ENCODE data around the gene CUTA.

CUTA gene

DNA sequence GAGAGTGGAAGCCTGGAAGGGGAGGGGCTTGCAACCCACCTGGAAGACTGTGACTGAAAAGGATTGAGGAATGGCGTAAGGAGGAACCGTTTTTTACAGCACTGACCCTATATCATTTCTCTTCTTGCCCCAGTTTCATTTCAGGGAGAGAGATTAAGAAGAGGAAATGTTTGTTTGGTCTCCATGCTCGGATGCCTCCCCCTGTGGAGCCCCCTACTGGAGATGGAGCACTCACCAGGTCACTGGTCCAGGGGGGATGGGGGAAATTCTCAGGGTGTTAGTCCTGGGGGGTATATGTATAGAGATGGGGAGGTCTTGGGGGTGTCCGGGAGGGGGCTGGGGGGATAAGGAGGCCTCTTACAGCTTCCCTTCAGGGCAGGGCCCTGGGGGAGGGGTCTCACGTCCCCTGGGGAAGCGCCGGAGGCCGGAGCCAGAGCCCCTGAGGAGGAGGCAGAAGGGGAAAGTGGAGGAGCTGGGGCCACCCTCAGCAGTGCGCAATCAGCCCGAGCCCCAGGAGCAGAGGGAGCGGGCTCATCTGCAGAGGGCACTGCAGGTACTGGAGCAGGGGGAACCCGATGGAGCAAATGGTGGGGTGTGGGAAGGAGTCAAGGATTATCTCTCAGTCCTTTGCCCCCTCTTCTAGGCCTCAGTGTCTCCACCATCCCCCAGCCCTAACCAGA is 3.2 kb downstream of the CUTA start:
- Histone ChIP-seq H3K27me3 (replicated peaks; ENCODE audit: control insufficient read depth, insufficient read depth, low read length) (no peaks in the 10 kb centered on the region), H3K4me3 (replicated peaks; ENCODE audit: low read depth, low read length) (no peak overlapping the region), H3K36me3 (ENCODE audit: control insufficient read depth, insufficient read depth, low read length) (peaks cover 12% of the 10 kb centered on the region)
- DNase-seq (ENCODE audit: extremely low read depth, insufficient read length): no peak
- TF ChIP-seq, protein P1, sequence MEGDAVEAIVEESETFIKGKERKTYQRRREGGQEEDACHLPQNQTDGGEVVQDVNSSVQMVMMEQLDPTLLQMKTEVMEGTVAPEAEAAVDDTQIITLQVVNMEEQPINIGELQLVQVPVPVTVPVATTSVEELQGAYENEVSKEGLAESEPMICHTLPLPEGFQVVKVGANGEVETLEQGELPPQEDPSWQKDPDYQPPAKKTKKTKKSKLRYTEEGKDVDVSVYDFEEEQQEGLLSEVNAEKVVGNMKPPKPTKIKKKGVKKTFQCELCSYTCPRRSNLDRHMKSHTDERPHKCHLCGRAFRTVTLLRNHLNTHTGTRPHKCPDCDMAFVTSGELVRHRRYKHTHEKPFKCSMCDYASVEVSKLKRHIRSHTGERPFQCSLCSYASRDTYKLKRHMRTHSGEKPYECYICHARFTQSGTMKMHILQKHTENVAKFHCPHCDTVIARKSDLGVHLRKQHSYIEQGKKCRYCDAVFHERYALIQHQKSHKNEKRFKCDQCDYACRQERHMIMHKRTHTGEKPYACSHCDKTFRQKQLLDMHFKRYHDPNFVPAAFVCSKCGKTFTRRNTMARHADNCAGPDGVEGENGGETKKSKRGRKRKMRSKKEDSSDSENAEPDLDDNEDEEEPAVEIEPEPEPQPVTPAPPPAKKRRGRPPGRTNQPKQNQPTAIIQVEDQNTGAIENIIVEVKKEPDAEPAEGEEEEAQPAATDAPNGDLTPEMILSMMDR (IDR thresholded peaks at IDR 0.05; ENCODE audit: insufficient read depth, low read length, poor library complexity, severe bottlenecking): peak; percentile 54

DNA sequence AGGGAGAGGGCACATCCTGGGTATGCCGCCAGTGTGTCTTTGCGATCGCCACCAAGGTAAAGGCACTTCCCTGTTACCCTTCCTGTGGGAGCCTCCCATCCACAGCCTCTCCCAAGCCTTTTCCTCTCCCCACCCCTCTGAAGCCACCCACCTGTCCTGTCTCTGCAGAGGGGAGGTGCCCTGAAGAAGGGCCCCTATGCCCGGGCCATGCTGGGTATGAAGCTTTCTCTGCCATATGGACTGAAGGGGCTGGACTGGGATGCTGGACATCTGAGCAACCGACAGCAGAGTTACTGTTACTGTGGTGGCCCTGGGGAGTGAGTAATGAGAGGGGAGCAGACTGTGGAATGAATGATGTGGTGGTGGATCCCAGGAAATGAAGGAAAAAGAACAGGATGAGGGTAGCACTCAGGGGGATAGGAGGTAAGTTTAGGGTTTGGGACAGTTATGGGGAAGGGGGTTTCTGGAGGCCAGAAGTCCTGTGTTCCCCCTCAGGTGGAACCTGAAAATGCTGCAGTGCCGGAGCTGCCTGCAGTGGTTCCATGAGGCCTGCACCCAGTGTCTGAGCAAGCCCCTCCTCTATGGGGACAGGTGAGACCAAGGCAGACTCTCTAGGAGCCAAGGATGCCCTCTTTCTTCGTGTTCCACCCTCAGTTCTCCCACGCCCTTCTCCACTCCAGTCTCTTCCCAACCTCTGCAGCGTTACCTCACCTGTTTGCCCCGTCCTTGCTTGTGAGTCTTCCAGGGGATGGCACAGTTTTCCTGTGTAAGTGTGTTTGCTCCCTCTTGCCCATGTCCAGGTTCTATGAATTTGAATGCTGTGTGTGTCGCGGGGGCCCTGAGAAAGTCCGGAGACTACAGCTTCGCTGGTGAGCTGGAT is 4.4 kb downstream of the CUTA start:
- no peak overlapping the region for H3K4me3 ChIP-seq (replicated peaks; ENCODE audit: low read depth, low read length)
- DNase-seq (ENCODE audit: extremely low read depth, insufficient read length): no peak
- H3K36me3 ChIP-seq (ENCODE audit: control insufficient read depth, insufficient read depth, low read length): peaks cover 14% of the 10 kb centered on the region
- TF ChIP-seq, protein P1 (IDR thresholded peaks at IDR 0.05; ENCODE audit: insufficient read depth, low read length, poor library complexity, severe bottlenecking): no peak
- H3K27me3 ChIP-seq (replicated peaks; ENCODE audit: control insufficient read depth, insufficient read depth, low read length): no peaks in the 10 kb centered on the region

DNA sequence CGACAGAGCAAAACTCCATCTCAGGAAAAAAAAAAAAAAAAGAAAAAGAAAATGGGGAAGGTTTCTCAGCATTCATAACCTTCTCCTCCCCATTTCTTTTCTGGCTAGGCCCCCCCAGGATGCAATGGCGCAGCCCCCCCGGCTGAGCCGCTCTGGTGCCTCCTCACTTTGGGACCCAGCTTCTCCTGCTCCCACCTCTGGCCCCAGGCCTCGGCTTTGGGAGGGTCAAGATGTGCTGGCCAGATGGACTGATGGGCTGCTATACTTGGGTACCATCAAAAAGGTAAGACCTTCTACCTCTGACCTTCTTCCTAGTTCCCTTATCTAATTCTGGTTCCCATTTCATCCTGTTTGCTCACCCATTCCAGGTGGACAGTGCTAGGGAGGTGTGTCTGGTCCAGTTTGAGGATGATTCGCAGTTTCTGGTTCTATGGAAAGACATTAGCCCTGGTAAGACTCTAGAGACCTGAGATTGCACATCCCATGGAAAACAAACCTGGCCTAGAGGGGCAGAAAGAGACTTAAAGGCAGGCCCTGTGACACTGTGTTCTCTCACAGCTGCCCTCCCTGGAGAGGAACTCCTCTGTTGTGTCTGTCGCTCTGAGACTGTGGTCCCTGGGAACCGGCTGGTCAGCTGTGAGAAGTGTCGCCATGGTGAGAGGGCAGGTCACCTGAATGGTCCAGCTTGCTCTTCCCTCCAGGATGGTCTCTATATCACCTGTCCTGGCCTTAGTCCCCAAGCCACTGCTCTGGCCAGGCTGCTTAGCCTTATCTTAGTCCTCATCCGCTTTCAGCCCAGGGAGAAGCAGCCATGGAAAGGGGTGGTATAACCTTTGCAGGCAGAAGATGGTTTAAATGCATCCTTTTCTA is 5.5 kb downstream of the CUTA start:
- peaks cover 16% of the 10 kb centered on the region for H3K36me3 ChIP-seq (ENCODE audit: control insufficient read depth, insufficient read depth, low read length)
- no peak for DNase-seq (ENCODE audit: extremely low read depth, insufficient read length)
- TF ChIP-seq, protein P1 (IDR thresholded peaks at IDR 0.05; ENCODE audit: insufficient read depth, low read length, poor library complexity, severe bottlenecking): no peak
- no peaks in the 10 kb centered on the region for H3K27me3 ChIP-seq (replicated peaks; ENCODE audit: control insufficient read depth, insufficient read depth, low read length)
- no peak overlapping the region for H3K4me3 ChIP-seq (replicated peaks; ENCODE audit: low read depth, low read length)

DNA sequence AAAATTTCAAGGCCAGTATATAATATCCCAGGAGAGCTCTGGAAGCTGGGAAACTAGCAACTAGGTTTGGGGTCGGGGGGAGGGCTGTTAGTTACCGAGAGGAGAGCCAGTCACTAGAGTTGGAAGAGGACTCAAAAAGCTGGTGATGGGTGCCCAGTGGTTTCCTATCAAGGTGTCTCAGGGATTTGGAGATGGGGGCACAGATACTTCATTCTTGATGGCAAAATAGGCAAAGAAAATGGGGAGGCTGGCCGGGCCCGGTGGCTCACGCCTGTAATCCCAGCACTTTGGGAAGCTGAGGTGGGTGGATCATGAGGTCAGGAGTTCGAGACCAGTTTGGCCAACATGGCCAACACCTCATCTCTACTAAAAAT is 6.3 kb downstream of the CUTA start:
- Histone ChIP-seq H3K27me3 (replicated peaks; ENCODE audit: control insufficient read depth, insufficient read depth, low read length) (no peaks in the 10 kb centered on the region), H3K4me3 (replicated peaks; ENCODE audit: low read depth, low read length) (peak overlapping the region; percentile 73), H3K36me3 (ENCODE audit: control insufficient read depth, insufficient read depth, low read length) (peaks cover 16% of the 10 kb centered on the region)
- TF ChIP-seq, protein P1 (IDR thresholded peaks at IDR 0.05; ENCODE audit: insufficient read depth, low read length, poor library complexity, severe bottlenecking): no peak
- DNase-seq (ENCODE audit: extremely low read depth, insufficient read length): no peak

DNA sequence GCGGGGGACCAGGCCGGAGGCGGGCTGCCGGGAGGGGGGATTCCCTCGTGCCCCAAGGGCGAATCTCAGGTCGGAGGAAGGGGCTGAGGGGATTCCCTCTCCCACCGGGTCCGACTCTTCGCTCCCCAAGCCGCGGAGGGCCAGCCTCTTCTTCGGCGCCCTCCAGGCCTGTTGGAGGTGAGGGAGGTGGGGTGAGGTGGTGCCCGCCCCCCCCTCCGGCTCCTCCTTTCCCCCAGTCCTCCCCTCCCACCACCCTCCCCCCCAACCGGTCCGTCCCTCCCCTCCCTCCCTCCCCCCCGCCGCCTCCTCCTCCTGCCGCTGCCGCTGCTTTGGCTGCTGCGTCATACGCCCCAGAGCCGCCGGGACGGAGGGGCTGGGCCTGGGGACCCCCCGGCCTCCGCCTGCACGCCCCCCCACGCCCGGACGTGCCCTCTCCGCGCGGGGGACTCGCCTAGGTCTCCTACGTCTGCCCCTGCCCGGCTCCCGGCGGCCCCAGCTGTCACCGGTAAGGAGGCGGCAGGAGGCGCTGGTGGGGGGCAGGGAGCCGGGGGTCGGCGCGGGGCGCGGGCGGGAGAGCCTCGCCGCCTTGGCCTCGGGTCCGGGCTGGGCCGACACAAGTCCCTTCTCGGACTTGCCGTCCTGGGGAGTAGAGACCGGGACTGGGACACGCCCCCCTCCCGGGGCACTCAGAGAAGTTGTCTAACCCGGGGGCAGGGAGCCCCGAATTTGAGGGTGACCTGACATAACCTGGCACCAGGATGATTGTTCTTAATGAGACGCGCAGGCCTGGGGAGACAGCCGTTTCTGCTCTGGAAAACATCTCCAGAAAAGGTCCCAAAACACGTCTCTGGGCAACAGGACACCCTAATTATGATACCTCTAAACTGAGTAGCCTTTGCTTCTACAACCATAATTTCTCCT is 6.9 kb downstream of the CUTA start, which contains the start of gene PHF1:
TSS of gene PHF1 (plus strand) at position 304 of the 921 bp plus-strand sequence. CDS start 1,250 bp downstream, outside the sequence.
- TF ChIP-seq, protein P1 (IDR thresholded peaks at IDR 0.05; ENCODE audit: insufficient read depth, low read length, poor library complexity, severe bottlenecking): no peak
- H3K27me3 ChIP-seq (replicated peaks; ENCODE audit: control insufficient read depth, insufficient read depth, low read length): no peaks in the 10 kb centered on the region
- H3K4me3 ChIP-seq (replicated peaks; ENCODE audit: low read depth, low read length): peak within 1 kb of the TSS; percentile 73
- DNase-seq (ENCODE audit: extremely low read depth, insufficient read length): no peak
- peaks cover 21% of the 10 kb centered on the region for H3K36me3 ChIP-seq (ENCODE audit: control insufficient read depth, insufficient read depth, low read length)
